ENCODE results near the gene UBE2E2.

DNA sequence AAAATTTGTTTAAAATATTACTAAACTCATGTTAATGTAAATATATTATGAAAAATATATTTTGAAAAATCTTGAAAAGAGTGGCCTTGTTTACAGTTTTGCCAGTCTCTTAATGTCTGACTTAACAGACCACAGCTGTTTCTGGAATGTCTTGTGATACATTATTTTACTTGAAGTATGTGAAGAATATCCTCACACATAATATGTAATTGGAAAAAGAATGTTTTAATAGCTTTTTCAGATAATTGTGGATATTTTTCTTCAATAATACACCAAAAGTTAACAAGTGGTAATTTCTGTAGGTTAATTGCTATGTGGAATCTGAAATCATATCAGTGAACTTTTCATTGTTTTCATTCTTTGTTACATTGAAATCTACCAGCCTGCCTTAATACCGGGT lies 101.3 kb downstream of the UBE2E2 start:
- TF ChIP-seq, protein P1, sequence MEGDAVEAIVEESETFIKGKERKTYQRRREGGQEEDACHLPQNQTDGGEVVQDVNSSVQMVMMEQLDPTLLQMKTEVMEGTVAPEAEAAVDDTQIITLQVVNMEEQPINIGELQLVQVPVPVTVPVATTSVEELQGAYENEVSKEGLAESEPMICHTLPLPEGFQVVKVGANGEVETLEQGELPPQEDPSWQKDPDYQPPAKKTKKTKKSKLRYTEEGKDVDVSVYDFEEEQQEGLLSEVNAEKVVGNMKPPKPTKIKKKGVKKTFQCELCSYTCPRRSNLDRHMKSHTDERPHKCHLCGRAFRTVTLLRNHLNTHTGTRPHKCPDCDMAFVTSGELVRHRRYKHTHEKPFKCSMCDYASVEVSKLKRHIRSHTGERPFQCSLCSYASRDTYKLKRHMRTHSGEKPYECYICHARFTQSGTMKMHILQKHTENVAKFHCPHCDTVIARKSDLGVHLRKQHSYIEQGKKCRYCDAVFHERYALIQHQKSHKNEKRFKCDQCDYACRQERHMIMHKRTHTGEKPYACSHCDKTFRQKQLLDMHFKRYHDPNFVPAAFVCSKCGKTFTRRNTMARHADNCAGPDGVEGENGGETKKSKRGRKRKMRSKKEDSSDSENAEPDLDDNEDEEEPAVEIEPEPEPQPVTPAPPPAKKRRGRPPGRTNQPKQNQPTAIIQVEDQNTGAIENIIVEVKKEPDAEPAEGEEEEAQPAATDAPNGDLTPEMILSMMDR (optimal IDR thresholded peaks at IDR 0.05 in 1 of 3, IDR thresholded peaks at IDR 0.05 in 1 of 3, conservative IDR thresholded peaks at IDR 0.05 in 1 of 3; ENCODE audit: extremely low read depth in 1 of 3, insufficient read depth in 2 of 3, low read length in 3 of 3) = no peak
- no peak for TF ChIP-seq EZH2 (IDR thresholded peaks at IDR 0.05; ENCODE audit: low read length)

All from keratinocyte (primary cell).